HG02798 (cell line): Measurements from ENCODE around the gene BANF2.
"Not testable (repeated sequence)": the region's sequence is repeated elsewhere in the genome, so short reads cannot be mapped to it uniquely, and the experiment has no call there.

Experiments
- ATAC-seq: cut with Tn5 transposase; IDR thresholded peaks from one replicate; pipeline ENCODE4 v1.9.1; 2021; ENCODE audit warnings: mild to moderate bottlenecking; ENCODE audit not compliant: unreplicated experiment, poor library complexity

The BANF2 gene

DNA sequence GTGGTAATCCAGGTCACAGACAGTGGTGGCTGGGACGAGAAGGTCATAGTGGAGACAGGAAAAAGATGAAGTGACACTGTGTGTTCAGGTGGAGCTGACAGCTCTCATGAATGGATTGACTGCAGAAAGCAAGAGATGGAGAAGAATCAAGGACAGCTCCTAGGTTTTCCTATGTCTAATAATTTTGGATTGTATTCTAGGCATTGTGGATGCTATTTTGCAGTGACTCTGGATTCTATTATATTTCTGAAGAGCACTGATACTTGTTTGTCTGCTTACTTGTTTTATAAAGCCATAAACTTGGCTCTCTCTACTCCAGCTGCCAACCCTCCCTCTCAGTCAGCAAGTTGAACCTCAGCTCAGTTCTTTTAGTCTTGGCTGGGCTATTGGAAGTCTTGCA lies 58.7 kb downstream of the BANF2 start:
- no peak for ATAC-seq

DNA sequence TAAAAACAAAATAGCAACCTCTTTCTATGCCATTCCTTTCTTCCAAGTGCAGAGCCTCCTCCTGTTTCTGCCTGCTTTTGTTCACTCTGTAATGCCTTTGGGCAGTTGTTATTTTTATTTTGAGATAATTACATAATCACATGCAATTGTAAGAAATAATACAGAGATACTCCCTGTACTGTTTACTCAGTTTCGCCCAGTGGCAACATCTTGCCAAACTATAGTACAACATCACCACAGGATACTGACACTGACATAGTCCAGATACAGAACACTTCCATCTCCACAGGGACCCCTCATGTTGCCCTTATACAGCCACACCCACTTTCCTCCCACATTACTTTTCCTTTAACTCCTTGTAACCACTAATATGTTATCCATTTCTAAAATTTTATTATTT lies 59.7 kb downstream of the BANF2 start:
- no peak for ATAC-seq

DNA sequence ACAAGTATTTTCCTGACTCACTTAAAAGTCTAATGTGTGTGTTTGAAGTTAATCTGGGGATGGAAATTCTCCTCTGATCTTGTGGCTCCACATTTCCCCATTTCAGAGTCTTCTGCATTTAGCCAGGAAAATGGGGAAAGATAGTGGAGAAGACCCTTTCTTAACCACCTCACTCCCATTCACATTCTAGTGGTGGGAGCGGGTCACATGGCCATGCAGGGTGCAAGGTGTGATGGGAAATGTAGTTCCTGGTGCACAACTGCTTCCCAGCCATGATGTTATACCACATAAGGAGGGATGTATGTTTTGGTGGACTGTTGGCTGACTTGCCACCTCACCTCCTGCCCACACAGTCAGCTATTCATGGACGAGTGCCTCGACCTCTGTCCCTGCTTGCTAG lies 61.8 kb downstream of the BANF2 start:
- no peak for ATAC-seq

DNA sequence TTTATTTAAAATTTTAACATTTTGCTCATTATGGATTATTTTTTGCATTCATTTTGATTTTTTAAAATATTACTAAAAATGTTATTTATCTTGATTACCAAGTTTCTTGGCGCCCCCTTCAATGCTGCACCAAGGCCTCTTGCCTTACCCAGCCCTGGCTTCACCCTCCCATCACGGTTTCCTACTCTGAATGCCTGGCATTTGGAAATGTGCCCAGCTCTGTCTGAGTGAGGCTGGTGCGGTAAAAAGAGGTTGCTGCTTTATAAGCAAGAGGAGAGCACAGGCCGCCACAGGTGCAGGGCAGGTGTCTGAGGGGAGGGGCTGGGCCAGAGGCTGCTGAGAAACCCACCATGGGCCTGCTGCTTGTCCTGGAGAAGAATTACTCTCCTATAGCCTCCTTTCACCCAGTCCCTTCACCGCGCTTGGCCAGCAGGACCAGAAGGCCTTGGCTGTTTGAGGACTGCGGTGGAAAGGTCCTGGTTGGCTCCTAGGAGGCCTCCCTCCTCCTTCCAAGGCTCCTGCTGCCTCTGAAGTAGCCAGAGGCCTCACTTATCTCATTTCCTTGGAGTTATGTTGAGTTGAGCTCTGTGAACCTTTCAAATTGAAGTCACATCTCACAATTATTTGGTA lies 62.6 kb downstream of the BANF2 start:
- ATAC-seq = no peak

DNA sequence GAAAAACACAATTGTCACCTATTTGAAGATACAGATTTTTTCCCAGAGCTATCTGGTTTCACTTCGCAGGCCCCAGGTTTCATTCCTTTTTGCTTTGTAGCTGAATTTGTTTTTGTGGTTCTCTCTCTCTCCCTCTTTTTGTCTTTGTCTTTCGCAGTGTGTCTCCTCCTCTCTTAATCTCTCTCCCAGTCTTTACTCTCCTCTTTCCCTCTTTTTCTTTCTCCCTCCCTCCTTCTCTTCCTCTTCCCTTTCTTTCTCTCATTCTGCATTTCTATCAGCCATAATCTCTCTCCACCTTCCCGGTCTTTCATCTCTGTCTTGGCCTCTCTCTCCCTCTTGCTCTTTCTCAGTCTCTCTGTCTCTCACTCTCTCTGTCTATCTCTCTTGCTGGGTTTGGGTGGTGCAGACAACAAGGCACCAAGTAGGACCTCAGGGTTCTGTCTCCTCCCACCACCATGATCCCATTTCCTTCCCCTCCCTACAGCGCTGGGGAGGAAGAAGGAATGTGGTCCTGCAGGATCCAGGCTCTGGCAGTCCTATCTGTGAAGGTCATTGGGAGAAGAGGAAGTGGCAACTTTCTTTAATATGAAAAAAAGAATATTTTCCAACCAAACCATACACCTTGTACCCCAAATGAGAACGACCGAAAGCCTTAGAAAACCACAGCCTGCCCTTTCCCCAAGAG lies 63.2 kb downstream of the BANF2 start:
- no peak for ATAC-seq

DNA sequence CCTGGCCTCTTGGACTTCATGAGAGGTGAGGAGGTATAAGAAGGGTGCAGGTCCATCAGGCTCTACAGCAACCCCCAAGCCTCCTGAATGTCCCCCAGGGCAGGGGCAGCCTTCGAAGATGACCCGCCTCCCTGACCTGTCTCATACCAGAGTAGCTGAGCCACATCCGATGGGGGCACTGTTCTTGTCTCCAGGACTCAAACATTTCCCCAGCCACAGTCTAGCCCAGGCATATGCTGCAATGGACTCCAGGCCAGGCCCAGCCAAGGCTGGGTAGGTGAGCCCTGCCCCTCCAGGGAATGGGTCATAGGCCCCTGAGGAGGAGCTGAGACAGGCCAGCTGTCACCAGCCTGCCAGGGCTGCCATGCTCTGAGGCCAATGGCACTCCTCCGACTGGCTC lies 65.3 kb downstream of the BANF2 start:
- ATAC-seq = no peak

DNA sequence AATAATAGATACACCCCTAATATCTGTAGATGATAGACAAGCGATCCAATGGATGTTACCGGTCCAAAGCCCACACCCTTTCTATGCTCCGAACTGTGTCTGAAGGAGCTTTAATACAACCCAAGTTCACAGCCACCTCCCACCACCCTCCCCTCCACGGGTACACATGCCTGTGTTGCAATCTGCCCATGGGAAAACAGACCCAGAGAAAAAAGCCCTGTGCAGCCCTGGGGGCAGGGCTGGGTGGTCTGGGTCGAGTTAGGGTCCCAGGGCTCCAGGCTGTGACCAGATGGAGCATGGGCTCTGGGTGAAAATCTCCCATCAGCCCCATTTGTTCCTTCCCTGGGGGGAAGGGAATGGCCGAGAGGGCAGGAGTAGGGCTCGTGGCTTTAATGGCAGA lies 65.8 kb downstream of the BANF2 start:
- ATAC-seq = no peak

DNA sequence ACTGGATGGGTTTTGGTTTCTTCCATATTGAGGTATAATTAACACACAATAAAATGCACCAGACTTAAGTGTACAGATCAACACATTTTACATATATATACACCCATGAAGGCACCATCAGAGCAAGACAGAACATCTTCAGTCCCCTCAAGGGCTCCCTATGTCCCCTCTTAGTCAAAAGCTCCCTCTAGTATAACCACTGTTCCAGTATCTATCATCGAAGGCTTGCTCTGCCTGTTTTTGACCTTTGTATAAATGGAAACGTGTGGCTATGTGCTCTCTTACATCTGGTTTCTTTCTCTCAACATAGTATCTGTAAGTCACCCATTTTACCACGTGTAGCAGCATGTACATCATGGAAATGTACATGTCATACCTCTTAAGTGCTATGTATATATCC lies 66.5 kb downstream of the BANF2 start:
- no peak for ATAC-seq

DNA sequence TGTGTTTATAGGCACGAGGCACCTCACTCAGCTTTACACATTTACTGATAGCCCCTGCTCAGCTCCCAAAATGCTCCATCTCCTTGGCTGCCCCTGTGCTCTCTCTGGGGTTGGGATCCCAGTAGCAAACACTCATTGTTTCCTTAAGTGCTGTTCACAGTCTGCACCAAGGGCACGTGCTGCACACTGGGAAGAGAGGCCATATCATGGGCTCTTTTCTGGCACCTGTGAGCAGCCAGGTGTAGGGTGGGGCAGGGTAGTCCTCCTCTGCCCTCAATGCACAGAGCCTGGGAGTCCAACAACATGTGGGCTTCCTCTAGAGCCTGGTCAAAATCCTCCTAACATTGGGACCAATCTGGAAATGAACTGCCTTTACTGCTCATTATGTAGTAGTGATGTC lies 67.9 kb downstream of the BANF2 start:
- no peak for ATAC-seq

DNA sequence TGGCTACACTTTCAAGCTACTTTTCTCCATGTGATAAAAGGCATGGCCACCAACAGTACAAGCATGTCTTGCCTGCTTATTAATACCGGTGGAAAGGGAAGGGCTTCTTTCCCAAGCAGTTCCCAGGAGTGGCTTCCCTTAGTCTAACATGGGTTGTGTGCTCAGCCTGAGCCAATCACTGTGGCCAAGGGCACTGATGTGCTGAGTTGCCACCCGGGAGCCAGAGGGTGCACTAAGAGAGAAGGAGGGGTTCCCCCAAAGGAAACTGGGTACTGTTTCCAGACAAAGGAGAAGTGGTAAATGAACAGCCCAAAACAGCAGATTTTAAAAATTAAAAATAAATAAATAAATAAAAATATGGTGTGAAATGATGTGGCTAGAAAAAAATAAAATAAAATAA lies 68.5 kb downstream of the BANF2 start:
- ATAC-seq = no peak

DNA sequence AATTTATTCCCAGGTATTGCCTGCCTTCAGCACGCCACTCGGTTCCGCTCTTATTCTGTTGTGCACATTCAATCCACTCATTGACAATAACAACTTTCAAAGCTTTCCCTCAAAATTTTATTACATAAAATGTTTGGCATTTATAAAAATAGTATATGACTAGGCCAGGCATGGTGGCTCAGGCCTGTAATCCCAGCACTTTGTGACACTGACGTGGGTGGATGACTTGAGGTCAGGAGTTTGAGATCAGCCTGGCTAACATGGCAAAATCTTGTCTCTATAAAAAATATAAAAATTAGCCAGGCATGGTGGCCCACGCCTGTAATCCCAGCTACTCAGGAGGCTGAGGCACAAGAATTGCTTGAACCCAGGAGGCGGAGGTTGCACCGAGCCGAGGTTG lies 70.0 kb downstream of the BANF2 start:
- ATAC-seq = not testable (repeated sequence)

DNA sequence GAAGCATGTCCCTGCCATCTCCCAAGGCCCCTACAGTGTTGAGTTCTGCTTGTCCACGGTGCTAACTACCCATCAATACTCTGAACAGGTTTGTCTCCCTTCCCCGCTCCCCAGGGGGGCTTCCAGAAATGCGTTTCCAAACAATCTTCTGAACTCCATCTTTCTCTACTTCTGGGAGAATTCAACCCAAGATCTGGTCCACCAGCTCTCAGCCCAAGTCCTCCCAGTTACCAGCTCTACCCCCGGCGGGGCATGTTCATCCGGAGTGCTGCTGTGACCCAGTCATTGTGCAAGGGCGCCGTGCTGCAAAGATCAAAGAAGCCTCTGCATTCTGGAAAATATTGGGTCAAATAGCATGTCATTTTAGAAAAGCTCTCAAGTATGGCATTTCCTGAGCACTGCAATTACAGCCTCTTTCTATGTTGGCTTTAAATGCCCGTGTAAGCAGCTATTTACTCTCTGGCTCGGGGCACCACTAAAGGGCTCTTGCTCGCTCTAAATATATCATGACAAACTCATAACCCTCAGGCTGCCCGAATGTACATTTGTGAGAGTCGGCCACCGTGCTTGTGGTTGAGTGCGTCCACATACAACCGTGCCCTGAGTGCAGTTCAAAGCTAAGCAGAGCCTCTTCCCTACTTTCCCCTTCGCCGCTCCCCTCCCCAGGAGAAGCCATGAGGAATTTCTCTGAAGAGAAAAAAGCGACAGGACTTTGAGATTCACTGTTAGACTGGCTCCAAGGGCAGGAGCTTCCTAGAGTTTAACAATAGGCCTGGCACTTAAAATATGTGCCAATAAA lies 71.6 kb downstream of the BANF2 start:
- ATAC-seq = no peak

DNA sequence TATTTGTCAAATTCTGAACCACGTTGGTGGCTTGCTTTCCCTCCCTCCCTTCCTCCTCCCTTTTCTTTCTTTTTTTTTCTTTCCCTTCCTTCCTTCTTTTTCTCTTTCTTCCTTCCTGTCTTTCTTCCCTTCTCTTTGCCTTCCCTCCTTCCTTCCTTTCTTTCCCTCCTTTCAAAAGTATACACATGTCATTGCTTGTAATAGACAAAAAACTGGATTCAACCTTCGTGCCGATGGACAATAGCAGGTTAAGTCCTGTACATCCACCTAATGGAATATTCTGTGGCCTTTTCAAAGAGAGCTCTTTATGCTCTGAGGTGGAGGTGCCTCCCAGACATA lies 72.2 kb downstream of the BANF2 start:
- ATAC-seq = no peak

DNA sequence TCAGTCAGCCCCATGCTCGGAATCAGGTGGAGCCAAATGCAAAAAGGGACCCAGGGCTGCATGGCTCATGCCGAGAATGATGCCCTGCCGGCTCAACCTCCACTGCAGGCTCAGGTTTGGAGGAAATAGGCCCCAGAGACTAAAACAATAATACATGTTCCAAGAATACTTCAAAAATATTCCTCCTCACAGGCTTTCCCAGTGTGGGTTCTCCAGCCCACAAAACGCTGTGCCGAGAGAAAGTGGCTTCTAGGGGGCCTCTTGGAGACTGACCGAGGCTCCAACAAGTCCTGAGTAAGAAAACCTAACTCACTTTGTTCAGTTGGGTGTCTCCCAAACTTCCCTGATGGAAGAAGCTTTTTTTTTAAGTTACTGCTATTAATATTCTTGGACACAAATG lies 73.9 kb downstream of the BANF2 start:
- no peak for ATAC-seq

DNA sequence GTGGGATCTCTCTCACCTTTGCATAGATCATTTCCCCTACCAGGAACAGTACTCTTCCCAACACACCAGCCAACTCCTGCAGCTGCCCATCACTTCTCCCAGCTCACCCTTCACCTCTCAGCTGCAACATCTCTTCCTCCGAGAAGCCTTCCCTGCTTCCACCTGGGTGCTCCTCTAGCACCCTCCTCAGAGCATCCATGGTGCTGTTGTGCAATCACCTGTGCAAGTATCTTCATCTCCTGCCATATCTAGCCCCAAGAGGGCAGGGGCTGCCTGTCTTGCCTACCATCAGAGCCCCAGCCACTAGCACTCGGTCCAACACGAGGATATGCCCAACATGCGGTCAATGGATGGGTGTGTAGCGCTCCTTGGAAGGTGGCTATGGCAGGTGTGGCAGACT lies 75.8 kb downstream of the BANF2 start:
- ATAC-seq = no peak

DNA sequence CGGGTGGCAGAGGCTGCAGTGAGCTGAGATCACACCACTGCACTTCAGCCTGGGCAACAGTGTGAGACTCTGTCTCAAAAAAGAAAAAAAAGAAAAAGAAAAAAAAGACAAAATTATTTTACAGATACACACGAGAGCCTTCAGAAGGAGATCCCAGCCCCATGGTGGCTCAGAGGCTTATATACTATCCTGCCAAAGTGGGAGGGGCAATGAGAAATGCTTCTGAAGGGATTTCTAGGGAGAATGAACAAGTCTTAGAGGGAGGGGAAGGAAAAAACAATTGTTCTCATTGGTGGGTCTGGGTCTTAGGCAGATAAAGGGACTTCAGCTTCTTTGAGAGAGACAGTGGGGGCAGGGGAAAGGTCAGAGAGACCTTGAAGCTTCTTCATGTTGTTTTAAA lies 76.8 kb downstream of the BANF2 start:
- ATAC-seq = no peak

DNA sequence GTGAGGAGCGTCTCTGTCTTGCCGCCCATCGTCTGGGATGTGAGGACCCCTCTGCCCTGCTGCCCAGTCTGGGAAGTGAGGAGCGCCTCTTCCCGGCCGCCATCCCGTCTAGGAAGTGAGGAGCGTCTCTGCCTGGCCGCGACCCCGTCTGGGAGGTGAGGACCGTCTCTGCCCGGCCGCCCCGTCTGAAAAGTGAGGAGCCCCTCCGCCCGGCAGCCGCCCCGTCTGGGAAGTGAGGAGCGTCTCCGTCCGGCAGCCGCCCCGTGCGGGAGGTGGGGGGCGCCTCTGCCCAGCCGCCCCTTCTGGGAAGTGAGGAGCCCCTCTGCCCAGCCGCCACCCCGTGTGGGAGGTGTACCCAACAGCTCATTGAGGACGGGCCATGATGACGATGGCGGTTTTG lies 79.2 kb downstream of the BANF2 start:
- ATAC-seq = not testable (repeated sequence)

DNA sequence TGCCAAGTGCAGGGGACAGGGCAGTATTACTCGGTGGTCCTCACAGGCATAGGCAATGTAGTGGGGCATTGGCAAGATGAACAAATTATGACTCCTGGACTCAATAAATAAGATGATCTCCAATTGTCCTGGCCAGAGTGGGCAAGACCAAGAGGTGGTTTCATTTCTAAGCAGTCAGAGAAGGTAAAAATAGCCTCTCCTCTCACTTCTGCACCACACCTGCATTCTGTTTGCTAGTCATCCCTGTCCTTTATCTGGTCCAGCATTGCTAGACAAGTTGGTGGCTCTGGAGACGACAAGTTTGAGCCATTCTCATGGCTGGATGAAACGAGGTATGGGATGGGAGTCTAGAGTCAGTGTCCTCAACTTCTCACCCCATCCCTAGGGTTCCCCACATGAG lies 83.0 kb downstream of the BANF2 start:
- peak; percentile 81 for ATAC-seq

DNA sequence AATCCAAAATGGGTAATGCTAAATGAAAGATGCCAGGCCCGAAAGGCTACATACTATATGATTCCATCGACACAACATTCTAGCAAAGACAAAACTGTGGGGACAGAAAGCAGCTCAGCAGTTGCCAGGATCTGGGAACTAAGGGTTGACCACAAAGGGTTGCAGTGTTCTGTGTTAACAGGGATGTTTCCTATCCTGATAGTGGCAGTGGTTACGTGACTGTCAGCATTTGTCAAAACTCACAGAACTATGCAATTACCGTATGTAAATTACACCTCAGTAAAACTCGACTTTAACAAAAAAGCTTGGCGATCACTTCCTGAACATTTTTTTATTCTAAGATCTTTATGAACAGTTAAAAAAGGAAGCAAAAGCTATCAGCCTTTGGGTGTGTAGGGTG lies 83.9 kb downstream of the BANF2 start:
- ATAC-seq = no peak

DNA sequence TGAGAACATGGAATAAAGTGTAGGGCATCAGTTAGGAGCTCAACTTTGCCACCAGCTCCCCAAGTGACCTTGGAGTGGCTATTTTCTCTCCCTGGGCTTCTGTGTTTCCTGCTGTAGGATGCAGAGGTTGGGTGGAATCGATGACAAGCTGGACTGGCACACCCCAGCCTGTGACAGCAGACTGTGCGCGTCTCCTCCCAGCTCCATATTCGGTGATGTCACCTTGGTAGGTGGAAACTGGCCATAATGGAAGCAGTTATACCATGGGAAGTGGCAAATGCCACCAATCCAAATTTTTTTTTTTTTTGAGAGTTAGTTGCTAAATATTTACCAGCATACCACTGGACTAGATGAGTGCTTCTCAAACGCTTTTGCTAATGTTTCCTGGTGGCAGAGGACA lies 85.2 kb downstream of the BANF2 start:
- ATAC-seq = no peak
